ENCODE results near the gene PPP2R2C.

PPP2R2C gene

GRCh38 chr4:6417516-6418050 is 54.8 kb downstream of the PPP2R2C start:
- Histone ChIP-seq H3K9me3 (ENCODE audit: control insufficient read depth in 1 of 2, low read length in 2 of 2) (no peaks in the 10 kb centered on the region), H3K9ac (ENCODE audit: low read depth in 1 of 2, low read length in 2 of 2) (no peak overlapping the region), H3K27me3 (ENCODE audit: control insufficient read depth in 1 of 2, insufficient read depth in 2 of 2, low read length in 2 of 2) (peaks cover 0 to 7% of the 10 kb centered on the region in 2 donors), H3K36me3 (ENCODE audit: control insufficient read depth in 1 of 2, insufficient read depth in 2 of 2, low read length in 2 of 2) (no peaks in the 10 kb centered on the region), H3K27ac (ENCODE audit: low read depth, low read length) (no peak overlapping the region), H3K4me3 (ENCODE audit: low read depth in 1 of 2, low read length in 2 of 2) (no peak overlapping the region), H3K4me1 (ENCODE audit: control insufficient read depth in 1 of 2, insufficient read depth in 2 of 2, low read length in 2 of 2) (no peaks in the 10 kb centered on the region)

GRCh38 chr4:6416518-6417286 is 55.7 kb downstream of the PPP2R2C start:
- H3K9me3 ChIP-seq (ENCODE audit: control insufficient read depth in 1 of 2, low read length in 2 of 2) = no peaks in the 10 kb centered on the region
- no peaks in the 10 kb centered on the region for H3K4me1 ChIP-seq (ENCODE audit: control insufficient read depth in 1 of 2, insufficient read depth in 2 of 2, low read length in 2 of 2)
- no peaks in the 10 kb centered on the region for H3K36me3 ChIP-seq (ENCODE audit: control insufficient read depth in 1 of 2, insufficient read depth in 2 of 2, low read length in 2 of 2)
- H3K27me3 ChIP-seq (ENCODE audit: control insufficient read depth in 1 of 2, insufficient read depth in 2 of 2, low read length in 2 of 2) = peaks cover 0 to 7% of the 10 kb centered on the region in 2 donors
- H3K9ac ChIP-seq (ENCODE audit: low read depth in 1 of 2, low read length in 2 of 2) = no peak overlapping the region
- H3K4me3 ChIP-seq (ENCODE audit: low read depth in 1 of 2, low read length in 2 of 2) = no peak overlapping the region
- H3K27ac ChIP-seq (ENCODE audit: low read depth, low read length) = no peak overlapping the region

DNA sequence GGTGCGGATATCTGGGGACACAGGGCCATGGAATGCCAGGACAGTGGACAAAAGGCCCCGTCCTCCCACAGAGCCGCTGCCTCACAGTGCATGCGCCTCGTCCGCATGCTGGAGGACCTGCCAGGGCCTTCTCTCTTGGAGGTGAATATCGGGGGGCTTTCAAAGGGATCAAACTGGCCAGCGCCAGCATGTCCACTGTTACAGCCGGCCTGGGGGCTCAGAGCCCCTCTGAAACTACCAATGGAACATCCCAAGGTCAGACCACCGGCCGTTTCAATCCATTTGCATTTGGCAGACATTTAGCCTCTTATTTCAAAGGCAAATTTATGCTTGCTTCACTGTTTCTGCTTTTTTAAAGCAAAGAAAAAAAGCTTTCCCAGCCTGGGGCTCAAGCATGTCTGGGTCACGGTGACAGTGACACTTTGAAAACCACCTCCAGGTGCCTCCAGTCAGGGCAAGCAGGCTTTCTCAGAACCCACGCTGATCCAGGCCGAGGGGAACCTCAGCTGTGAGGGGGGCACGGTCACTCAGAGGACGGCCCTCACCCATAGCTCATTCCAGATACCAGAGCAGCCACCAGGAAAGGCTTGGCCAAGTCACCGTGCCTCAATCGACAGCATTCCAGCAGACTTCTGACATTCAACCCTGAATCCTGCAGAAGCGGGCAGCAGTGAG is 57.2 kb downstream of the PPP2R2C start:
- H3K27ac ChIP-seq (ENCODE audit: low read depth, low read length) = no peak overlapping the region
- no peak overlapping the region for H3K9ac ChIP-seq (ENCODE audit: low read depth in 1 of 2, low read length in 2 of 2)

GRCh38 chr4:6414578-6414977 is 57.8 kb downstream of the PPP2R2C start:
- Histone ChIP-seq H3K9ac (ENCODE audit: low read depth in 1 of 2, low read length in 2 of 2) (no peak overlapping the region), H3K36me3 (ENCODE audit: control insufficient read depth in 1 of 2, insufficient read depth in 2 of 2, low read length in 2 of 2) (no peaks in the 10 kb centered on the region), H3K4me1 (ENCODE audit: control insufficient read depth in 1 of 2, insufficient read depth in 2 of 2, low read length in 2 of 2) (no peaks in the 10 kb centered on the region), H3K4me3 (ENCODE audit: low read depth in 1 of 2, low read length in 2 of 2) (no peak overlapping the region), H3K27me3 (ENCODE audit: control insufficient read depth in 1 of 2, insufficient read depth in 2 of 2, low read length in 2 of 2) (peaks cover 0 to 7% of the 10 kb centered on the region in 2 donors), H3K27ac (ENCODE audit: low read depth, low read length) (no peak overlapping the region), H3K9me3 (ENCODE audit: control insufficient read depth in 1 of 2, low read length in 2 of 2) (no peaks in the 10 kb centered on the region)

More for the DNA sequence above, 57.2 kb downstream of the PPP2R2C start:
- H3K36me3 ChIP-seq (ENCODE audit: control insufficient read depth in 1 of 2, insufficient read depth in 2 of 2, low read length in 2 of 2) = no peaks in the 10 kb centered on the region
- H3K4me1 ChIP-seq (ENCODE audit: control insufficient read depth in 1 of 2, insufficient read depth in 2 of 2, low read length in 2 of 2) = no peaks in the 10 kb centered on the region
- H3K4me3 ChIP-seq (ENCODE audit: low read depth in 1 of 2, low read length in 2 of 2) = no peak overlapping the region
- peaks cover 0 to 7% of the 10 kb centered on the region in 2 donors for H3K27me3 ChIP-seq (ENCODE audit: control insufficient read depth in 1 of 2, insufficient read depth in 2 of 2, low read length in 2 of 2)
- no peaks in the 10 kb centered on the region for H3K9me3 ChIP-seq (ENCODE audit: control insufficient read depth in 1 of 2, low read length in 2 of 2)

GRCh38 chr4:6410664-6411063 is 61.8 kb downstream of the PPP2R2C start:
- Histone ChIP-seq H3K4me3 (ENCODE audit: low read depth in 1 of 2, low read length in 2 of 2) (no peak overlapping the region), H3K27me3 (ENCODE audit: control insufficient read depth in 1 of 2, insufficient read depth in 2 of 2, low read length in 2 of 2) (peaks cover 0 to 10% of the 10 kb centered on the region in 2 donors), H3K4me1 (ENCODE audit: control insufficient read depth in 1 of 2, insufficient read depth in 2 of 2, low read length in 2 of 2) (no peaks in the 10 kb centered on the region), H3K27ac (ENCODE audit: low read depth, low read length) (no peak overlapping the region), H3K36me3 (ENCODE audit: control insufficient read depth in 1 of 2, insufficient read depth in 2 of 2, low read length in 2 of 2) (no peaks in the 10 kb centered on the region), H3K9ac (ENCODE audit: low read depth in 1 of 2, low read length in 2 of 2) (no peak overlapping the region), H3K9me3 (ENCODE audit: control insufficient read depth in 1 of 2, low read length in 2 of 2) (no peaks in the 10 kb centered on the region)

DNA sequence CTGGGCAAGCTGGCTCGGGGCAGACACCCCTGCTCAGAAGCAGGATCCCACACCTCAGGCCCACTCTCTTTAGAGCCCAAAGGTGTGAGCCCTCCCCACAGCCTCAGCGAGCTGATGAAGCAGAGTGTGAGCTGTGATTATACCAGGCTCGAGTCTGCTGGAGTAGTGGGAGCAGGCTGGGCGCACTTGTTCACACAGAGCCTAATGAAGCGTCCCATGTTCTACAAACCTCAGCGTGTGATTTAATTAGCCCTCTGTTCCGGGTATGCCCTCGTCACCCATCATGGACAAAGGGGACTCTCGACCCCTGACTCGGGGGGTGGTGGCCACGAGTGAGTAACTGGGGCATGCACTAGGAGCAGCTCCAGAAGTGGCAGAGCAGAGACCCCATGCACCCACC is 62.3 kb downstream of the PPP2R2C start:
- Histone ChIP-seq H3K27me3 (ENCODE audit: control insufficient read depth in 1 of 2, insufficient read depth in 2 of 2, low read length in 2 of 2) (peaks cover 0 to 6% of the 10 kb centered on the region in 2 donors), H3K36me3 (ENCODE audit: control insufficient read depth in 1 of 2, insufficient read depth in 2 of 2, low read length in 2 of 2) (no peaks in the 10 kb centered on the region), H3K9ac (ENCODE audit: low read depth in 1 of 2, low read length in 2 of 2) (no peak overlapping the region), H3K4me1 (ENCODE audit: control insufficient read depth in 1 of 2, insufficient read depth in 2 of 2, low read length in 2 of 2) (no peaks in the 10 kb centered on the region), H3K9me3 (ENCODE audit: control insufficient read depth in 1 of 2, low read length in 2 of 2) (no peaks in the 10 kb centered on the region), H3K27ac (ENCODE audit: low read depth, low read length) (no peak overlapping the region), H3K4me3 (ENCODE audit: low read depth in 1 of 2, low read length in 2 of 2) (no peak overlapping the region)

DNA sequence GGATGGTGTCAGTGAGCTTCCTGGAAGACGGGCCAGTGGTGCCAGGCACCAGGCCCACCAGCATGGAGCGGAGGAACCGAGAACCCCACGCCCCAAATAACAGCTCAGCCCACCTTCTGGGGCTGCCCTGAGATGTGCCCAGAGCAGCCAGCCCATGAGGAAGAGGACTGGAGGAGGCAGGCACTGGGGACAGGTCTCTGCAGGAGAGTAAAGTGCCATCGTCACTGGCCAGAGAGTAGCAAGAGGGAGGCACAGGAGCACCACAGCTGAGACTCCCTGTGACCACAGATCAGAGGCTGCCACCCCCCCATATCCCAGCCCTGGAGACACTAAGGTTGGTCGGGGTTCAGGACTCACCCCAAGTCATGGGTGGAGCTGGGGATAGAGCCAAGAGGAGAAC is 63.0 kb downstream of the PPP2R2C start:
- H3K27ac ChIP-seq (ENCODE audit: low read depth, low read length) = no peak overlapping the region
- peaks cover 4 to 9% of the 10 kb centered on the region in 2 donors for H3K27me3 ChIP-seq (ENCODE audit: control insufficient read depth in 1 of 2, insufficient read depth in 2 of 2, low read length in 2 of 2)
- no peaks in the 10 kb centered on the region for H3K36me3 ChIP-seq (ENCODE audit: control insufficient read depth in 1 of 2, insufficient read depth in 2 of 2, low read length in 2 of 2)
- no peak overlapping the region for H3K4me3 ChIP-seq (ENCODE audit: low read depth in 1 of 2, low read length in 2 of 2)
- no peak overlapping the region for H3K9ac ChIP-seq (ENCODE audit: low read depth in 1 of 2, low read length in 2 of 2)
- H3K4me1 ChIP-seq (ENCODE audit: control insufficient read depth in 1 of 2, insufficient read depth in 2 of 2, low read length in 2 of 2) = no peaks in the 10 kb centered on the region
- no peaks in the 10 kb centered on the region for H3K9me3 ChIP-seq (ENCODE audit: control insufficient read depth in 1 of 2, low read length in 2 of 2)

GRCh38 chr4:6408263-6408662 is 64.2 kb downstream of the PPP2R2C start:
- H3K4me1 ChIP-seq (ENCODE audit: control insufficient read depth in 1 of 2, insufficient read depth in 2 of 2, low read length in 2 of 2) = no peaks in the 10 kb centered on the region
- H3K4me3 ChIP-seq (ENCODE audit: low read depth in 1 of 2, low read length in 2 of 2) = no peak overlapping the region
- no peak overlapping the region for H3K27ac ChIP-seq (ENCODE audit: low read depth, low read length)
- H3K9me3 ChIP-seq (ENCODE audit: control insufficient read depth in 1 of 2, low read length in 2 of 2) = no peaks in the 10 kb centered on the region
- no peaks in the 10 kb centered on the region for H3K36me3 ChIP-seq (ENCODE audit: control insufficient read depth in 1 of 2, insufficient read depth in 2 of 2, low read length in 2 of 2)
- H3K9ac ChIP-seq (ENCODE audit: low read depth in 1 of 2, low read length in 2 of 2) = no peak overlapping the region
- peaks cover 5 to 12% of the 10 kb centered on the region in 2 donors for H3K27me3 ChIP-seq (ENCODE audit: control insufficient read depth in 1 of 2, insufficient read depth in 2 of 2, low read length in 2 of 2)

DNA sequence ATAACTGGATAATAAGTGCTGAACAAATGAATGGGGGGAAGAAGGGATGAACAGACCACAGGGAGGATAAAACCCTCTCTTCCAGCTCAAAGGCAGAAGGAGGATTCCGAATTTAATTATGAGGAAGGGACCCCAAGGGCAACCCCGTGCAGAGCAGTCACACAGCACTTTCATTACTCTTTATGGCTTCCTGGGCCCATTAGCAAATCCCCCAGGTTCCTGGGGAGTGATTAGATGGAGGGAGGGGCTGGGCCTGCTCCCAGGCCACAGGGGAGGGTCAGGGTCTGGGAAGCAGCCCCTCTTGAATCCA is 67.1 kb downstream of the PPP2R2C start:
- Histone ChIP-seq H3K4me3 (ENCODE audit: low read depth in 1 of 2, low read length in 2 of 2) (no peak overlapping the region), H3K9ac (ENCODE audit: low read depth in 1 of 2, low read length in 2 of 2) (no peak overlapping the region), H3K27me3 (ENCODE audit: control insufficient read depth in 1 of 2, insufficient read depth in 2 of 2, low read length in 2 of 2) (peaks cover 5 to 12% of the 10 kb centered on the region in 2 donors), H3K4me1 (ENCODE audit: control insufficient read depth in 1 of 2, insufficient read depth in 2 of 2, low read length in 2 of 2) (no peaks in the 10 kb centered on the region), H3K36me3 (ENCODE audit: control insufficient read depth in 1 of 2, insufficient read depth in 2 of 2, low read length in 2 of 2) (no peaks in the 10 kb centered on the region), H3K9me3 (ENCODE audit: control insufficient read depth in 1 of 2, low read length in 2 of 2) (no peaks in the 10 kb centered on the region), H3K27ac (ENCODE audit: low read depth, low read length) (no peak overlapping the region)

GRCh38 chr4:6404611-6405396 is 67.6 kb downstream of the PPP2R2C start:
- peaks cover 5 to 12% of the 10 kb centered on the region in 2 donors for H3K27me3 ChIP-seq (ENCODE audit: control insufficient read depth in 1 of 2, insufficient read depth in 2 of 2, low read length in 2 of 2)
- H3K4me3 ChIP-seq (ENCODE audit: low read depth in 1 of 2, low read length in 2 of 2) = no peak overlapping the region
- no peak overlapping the region for H3K27ac ChIP-seq (ENCODE audit: low read depth, low read length)
- no peaks in the 10 kb centered on the region for H3K9me3 ChIP-seq (ENCODE audit: control insufficient read depth in 1 of 2, low read length in 2 of 2)
- H3K36me3 ChIP-seq (ENCODE audit: control insufficient read depth in 1 of 2, insufficient read depth in 2 of 2, low read length in 2 of 2) = no peaks in the 10 kb centered on the region
- no peaks in the 10 kb centered on the region for H3K4me1 ChIP-seq (ENCODE audit: control insufficient read depth in 1 of 2, insufficient read depth in 2 of 2, low read length in 2 of 2)
- H3K9ac ChIP-seq (ENCODE audit: low read depth in 1 of 2, low read length in 2 of 2) = no peak overlapping the region
